ENCODE measurements around the gene CNOT11. TPM values are rescaled to one million over a fixed set of nuclear protein-coding genes. Genes with fewer than 3 reads are reported as not detected.

The CNOT11 gene
- total and polyA plus RNA-seq, 2 of the 8 experiments (the other 6 are each of a cell fraction or from before 2014, with no cell fraction given): 41.5 to 54.6 TPM

GRCh38 chr2:101308432-101309210, 55.9 kb downstream of the CNOT11 start, which contains the start of gene RNF149 (continued):
- no peak for TF ChIP-seq CHD7 (IDR thresholded peaks at IDR 0.05; ENCODE audit: insufficient replicate concordance, low read length)
- TF ChIP-seq TAF7 (optimal IDR thresholded peaks at IDR 0.05; ENCODE audit: borderline replicate concordance, low read depth, low read length): no peak
